HG03565 (cell line): ENCODE measurements around the gene HIRA.
"Not testable (repeated sequence)": the region's sequence is repeated elsewhere in the genome, so short reads cannot be mapped to it uniquely, and the experiment has no call there.

Source experiments
- ATAC-seq: cut with Tn5 transposase; IDR thresholded peaks from one replicate; pipeline ENCODE4 v1.9.1; 2021; ENCODE audit warnings: mild to moderate bottlenecking, moderate library complexity; ENCODE audit not compliant: unreplicated experiment

The HIRA gene

DNA sequence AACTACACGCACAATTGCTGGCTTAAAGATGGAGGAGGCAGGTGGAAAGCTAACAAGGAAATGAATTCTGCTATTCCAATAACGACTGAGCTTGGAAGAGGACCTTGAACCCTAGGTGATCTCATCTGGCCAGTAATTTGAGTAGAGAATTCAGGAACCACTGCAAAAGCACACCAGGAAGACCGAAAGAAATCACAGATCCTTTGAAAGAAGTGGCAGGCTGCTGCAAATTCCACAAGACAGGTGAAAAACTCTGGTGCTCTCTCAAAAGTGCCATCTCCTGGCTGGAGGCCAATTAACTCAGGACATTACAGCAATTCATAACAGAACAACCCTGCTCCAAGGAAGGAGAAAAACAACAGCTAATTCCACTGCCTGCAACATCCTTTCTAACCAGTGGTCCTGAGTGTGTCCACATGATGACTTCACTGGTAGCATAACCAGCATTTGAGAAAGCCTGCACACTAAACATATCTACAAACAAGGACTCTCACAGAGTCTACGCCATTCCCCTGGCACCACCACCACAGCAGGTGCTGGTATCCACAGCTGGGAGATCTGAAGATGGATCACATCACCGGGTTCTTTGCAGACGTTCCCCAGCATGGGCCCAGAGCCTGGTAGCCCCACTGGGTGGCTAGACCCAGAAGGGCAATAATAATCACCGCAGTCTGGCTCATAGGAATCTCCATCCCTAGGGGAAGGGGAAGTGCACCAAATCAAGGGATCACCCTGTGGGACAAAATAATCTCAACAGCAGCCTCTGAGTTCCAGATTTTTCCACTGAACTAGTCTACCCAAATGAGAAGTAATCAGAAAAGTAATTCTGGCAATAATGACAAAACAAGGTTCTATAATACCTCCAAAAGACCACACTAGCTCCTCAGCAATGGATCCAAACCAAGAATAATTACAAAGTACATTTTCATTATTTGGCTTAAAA, 95.1 kb downstream of the HIRA start:
- ATAC-seq: no peak

DNA sequence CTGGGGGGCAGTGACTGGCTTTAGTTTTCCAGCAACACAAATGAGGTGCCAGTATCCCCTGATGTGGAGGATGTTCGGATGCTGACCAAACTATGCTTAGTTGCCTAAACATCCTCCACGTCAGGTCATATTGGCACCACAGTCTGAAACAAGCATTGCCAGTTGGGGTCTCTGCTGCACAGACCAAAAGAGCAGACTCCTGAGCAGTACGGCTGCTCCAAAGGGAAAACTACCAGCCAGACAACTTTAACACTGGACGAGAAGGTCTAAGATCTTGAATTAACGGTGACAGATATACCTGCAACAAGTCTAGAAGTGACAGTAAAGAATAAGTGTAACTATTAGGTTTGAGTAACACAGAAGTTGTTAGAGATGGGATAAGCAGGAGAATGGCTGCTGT, 99.6 kb downstream of the HIRA start:
- ATAC-seq: no peak

DNA sequence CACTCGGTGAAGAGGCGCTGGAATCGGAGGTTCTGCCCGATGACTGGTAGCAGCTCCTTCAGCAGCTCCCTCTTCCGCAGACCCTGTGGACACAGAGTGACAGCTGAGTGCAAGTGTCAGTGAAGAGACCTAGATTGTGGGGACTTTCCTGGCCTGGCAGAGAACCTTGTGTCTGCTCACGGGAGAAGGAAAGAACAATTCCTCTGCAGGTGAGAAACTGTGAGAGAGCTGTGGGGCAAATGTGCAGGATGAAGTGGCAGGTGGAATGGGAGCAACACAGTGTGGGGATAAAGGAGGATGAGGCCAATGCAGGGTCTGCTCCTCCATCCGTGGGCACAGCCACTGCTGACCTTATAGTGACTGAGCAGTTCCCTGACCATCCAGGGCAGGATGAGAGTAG, 100.1 kb downstream of the HIRA start:
- ATAC-seq: no peak

DNA sequence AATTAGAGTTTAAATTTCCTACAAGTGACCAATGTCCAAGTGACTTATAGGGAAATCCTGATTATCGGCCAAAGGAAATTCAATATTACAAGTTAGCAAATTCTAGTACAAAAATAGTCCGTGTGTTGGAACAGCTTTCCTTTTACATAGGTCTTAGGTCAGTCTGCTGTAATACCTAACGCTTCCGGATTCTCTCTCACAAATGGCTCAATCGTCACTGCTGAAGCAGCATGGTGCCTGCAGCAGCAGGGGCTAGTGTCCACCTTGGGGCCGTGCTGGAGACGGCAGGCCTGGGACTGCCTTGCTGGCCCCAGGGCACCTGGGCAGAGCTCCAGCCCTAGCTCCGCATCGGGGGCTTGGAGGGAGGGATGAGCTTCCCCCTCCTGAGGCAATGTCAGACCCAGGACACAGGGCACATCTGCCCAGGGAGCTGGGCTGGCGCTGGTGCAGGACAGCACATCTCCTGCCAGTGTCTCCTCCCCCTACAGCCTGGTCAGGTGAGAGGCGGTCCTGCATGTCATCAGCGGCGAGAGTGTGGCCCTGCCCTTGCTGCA, 100.6 kb downstream of the HIRA start:
- no peak for ATAC-seq

DNA sequence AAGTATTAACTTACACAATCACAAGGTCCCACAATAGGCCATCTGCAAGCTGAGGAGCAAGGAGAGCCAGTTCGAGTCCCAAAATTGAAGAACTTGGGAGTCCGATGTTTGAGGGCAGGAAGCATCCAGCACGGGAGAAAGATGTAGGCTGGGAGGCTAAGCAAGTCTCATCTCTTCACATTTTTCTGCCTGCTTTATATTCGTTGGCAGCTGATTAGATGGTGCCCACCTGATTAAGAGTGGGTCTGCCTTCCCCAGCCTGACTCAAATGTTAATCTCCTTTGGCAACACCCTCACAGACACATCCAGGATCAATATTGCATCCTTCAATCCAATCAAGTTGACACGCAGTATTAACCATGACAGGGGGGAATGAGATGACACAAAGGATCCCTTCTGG, 101.3 kb downstream of the HIRA start:
- ATAC-seq: not testable (repeated sequence)

DNA sequence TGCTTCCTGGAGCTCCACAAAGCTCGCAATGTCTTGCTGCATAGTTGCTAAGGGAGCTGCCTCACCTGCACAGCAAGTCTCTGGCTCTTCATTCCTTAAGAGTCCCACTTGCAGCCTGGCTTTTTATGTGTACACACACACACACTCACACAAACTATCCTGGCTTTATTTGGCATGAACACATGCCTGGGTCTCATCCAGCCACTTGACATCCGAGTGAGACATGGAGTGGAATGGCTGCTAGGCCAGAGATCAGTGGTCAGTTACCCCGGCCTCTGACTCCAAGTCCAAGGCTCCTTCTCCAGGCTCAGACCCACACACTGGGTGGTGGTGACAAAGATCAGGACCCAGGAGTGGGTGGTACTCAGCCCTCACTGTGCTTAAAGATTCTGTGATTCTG, 102.1 kb downstream of the HIRA start:
- ATAC-seq: no peak

DNA sequence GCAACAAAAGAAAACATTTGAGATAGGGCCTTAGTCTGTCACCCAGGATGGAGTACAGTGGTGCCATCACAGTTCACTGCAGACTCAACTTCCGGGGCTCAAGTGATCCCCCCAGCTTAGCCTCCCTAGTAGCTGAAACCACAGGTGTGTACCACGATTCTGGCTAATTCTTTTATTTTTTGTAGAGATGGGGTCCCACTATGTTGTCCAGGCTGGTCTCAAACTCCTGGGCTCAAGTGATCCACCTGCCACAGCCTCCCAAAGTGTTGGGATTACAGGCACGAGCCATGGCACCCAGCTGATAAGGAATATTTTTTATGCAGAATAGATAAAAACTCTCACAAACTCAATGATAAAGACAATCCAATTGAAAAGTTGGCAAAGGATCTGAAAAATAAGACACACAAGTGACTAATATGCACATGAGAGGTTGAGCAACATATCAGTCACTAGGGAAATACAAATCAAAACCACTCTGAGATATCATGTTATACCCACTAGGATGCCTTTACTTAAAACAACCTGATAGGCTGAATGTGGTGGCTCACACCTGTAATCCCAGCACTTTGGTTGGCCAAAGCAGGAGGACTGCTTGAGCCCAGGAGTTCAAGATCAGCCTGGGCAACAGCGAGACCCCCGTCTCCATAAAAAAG, 106.1 kb downstream of the HIRA start:
- no peak for ATAC-seq

DNA sequence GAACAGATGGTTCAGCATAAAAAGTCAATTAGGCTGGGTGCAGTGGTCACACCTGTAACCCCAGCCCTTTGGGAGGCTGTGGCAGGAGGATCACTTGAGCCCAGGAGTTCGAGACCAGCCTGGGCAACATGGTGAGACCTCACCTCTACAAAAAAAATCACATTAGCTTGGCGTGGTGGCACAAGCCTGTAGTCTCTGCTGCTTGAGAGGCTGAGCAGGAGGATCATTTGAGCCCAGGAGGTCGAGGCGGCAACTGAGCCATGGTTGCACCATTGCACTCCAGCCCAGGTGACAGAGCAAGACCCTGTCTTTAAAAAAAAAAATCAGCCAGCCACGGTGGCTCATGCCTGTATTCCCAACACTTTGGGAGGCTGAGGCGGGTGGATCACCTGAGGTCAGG, 108.1 kb downstream of the HIRA start:
- ATAC-seq: not testable (repeated sequence)

DNA sequence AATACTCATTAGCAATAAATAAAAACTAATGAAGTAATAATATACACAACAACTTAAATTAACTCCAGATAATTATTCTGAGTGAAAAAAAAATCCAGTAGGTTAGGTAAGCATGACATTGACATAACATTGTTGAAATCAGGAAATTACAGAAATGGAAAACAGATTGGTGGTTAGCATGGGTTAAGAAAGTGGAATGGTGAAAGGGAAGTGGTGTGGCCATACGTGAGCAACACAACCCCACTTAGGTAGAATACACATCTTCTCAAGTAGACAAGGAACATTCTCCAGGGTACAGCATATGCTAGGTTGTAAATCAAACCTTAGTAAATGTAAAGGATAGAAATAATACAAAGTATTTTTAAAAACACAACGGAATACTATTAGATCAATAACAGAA, 109.8 kb downstream of the HIRA start:
- ATAC-seq: no peak

DNA sequence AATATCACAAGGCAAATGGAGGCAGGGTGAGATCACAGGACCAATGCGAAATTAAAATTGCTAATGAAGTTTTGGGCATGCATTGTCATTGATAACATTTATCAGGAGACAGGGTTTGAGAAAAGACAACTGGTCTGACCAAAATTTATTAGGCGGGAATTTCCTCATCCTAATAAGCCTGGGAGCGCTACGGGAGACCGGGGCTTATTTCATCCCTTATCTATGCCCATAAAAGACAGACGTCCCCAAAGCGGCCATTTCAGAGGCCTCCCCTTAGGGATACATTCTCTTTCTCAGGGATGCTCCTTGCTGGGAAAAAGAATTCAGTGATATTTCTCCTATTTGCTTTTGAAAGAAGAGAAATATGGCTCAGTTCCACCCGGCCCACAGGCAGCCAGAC, 111.4 kb downstream of the HIRA start:
- not testable (repeated sequence) for ATAC-seq

DNA sequence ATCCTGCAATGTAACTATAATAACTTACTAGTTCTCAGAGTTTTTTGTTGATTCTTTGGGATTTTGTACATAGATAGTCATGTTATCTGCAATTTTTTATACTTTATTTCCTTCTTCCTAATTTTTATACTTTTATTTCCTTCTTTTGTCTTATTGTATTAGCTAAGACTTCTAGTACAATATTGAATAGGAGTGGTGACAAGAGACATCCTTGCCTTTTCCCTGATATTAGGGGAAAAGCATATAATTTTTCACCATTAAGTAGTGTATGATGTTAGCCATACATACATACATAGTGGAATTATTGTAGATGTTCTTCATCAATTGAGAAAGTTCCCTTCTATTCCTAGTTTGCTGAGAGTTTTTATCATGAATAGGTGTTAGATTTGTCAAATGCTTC, 112.3 kb downstream of the HIRA start:
- ATAC-seq: no peak

DNA sequence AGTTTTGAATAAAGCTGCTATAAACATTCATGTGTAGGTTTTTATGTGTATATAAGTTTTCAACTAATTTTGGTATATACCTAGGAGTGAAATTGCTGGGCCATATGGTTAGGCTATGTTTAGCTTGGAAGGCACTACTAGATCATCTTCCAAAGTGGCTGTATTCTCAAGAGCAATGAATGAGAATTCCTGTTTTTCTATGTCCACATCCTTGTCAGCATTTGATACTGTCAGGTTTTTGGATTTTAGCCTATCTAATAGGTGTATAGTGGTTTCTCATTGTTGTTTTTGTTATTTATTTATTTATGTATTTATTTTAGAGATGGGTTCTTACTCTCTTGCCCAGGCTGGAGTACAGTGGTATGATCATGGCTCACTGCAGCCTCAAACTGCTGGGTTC, 113.7 kb downstream of the HIRA start:
- ATAC-seq: no peak

DNA sequence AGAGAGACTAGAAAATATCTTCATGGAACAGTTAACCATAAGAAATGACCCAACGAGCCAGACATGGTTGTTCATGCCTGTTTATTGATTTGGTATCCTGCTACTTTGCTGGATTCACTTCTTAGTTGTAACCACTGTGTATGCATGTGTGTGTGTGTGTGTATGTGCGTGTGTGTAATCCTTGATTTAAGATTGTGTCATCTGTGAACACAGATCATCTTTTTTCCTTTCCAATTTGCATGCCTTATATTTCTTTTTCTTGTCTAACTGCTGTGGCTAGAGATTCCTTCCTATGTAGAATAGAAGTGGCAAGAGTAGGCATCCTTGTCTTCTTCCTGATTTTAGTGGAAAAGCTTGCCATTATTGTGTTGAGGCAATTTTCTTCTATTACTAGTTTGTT, 123.7 kb downstream of the HIRA start:
- ATAC-seq: no peak

DNA sequence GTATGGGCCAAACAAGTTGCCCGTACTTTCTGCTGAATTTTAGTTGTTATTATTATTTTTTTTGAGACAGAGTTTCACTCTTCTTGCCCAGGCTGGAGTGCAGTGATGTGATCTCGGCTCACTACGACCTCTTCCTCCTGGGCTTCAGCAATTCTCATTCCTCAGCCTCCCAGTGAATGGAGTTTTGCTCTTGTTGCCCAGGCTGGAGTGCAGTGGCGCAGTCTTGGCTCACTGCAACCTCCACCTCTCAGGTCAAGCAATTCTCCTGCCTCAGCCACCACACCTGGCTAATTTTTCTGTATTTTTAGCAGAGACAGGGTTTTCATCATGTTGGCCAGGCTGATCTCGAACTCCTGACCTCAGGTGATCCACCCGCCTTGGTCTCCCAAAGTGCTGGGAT, 125.0 kb downstream of the HIRA start:
- ATAC-seq: not testable (repeated sequence)

DNA sequence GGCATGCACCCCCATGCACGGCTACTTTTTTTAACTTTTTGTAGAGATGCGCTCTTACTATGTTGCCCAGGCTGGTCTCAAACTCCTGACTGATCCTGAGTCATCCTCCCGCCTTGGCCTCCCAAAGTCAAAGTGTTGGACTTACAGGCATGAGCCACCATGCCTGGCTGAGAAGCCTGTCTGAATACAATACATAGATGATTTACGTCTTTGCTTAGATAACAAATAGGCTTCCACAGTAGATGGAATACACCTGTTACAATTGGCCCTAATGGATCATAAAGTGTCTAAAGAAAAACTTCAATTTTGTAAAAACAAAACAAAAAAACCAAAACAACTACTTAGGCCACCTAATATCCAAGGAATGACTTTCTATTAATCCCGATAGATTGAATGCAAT, 127.0 kb downstream of the HIRA start:
- no peak for ATAC-seq

DNA sequence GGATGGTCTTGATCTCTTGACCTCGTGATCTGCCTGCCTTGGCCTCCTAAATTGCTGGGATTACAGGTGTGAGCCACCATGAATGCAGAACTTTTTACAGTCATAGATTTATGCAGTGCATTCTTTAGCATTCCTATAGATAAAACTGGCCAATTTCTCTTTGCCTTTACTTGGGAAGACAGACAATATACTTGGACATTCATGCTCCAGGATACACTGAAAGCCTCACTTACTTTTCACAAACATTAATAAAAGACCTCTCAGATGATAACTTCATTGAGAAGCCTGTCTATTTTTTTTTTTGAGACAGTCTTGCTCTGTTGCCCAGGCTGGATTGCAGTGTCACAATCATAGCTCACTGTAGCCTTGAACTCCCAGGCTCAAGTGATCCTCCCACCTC, 127.7 kb downstream of the HIRA start:
- no peak for ATAC-seq

DNA sequence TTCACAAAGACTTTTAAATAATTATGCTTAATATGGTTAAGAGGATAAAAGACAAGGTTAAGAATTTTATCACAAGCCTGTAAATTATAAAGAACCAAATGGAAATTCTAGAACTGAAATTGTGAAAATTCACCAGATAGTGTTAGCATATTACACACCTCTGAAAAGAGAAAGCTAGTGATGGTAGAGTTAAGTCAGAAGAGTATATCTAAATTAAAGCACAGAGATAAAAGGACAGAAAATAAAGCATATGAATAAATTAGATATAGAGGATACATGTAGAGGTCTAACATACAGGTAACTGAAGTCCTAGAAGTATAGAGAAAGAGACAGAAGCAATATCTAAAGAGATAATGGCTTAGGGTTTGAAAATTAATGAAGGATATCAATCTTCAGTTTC, 135.8 kb downstream of the HIRA start:
- no peak for ATAC-seq

DNA sequence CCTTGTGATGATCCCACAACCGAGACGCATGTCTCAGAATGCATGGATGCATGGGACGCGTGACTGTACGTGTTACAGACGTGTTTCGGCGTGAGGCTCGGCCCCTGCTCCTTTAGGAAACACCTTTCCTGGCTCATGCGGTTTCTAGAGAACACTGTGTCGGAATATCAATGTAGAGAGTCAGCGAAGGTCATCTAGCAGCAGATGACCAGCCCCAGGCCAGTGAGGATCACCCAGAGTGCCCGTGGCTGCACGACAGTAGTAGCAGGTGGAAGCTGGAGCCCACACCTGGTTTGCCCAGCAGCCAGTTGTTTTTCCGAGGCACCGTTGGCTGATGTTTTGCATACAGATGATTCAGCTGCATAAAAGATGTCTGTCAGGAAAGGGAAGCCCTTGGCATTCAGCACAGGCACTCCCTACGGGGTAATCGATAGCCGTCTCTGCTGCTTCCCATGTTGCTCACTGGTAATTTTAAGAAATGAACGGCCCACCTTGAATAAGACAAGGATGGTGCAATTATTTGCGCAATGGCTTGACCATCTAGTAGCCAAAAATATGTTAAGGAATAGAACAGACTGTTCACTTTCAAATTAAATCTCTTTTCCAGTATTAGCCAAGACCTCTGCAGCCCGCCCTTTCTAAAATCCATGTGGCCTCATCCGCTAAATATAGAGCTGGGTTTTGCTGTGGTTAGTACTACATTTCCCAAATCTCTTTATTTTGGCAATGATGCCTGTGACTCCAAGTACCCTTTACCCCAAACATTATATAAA, 138.9 kb downstream of the HIRA start:
- ATAC-seq: no peak

DNA sequence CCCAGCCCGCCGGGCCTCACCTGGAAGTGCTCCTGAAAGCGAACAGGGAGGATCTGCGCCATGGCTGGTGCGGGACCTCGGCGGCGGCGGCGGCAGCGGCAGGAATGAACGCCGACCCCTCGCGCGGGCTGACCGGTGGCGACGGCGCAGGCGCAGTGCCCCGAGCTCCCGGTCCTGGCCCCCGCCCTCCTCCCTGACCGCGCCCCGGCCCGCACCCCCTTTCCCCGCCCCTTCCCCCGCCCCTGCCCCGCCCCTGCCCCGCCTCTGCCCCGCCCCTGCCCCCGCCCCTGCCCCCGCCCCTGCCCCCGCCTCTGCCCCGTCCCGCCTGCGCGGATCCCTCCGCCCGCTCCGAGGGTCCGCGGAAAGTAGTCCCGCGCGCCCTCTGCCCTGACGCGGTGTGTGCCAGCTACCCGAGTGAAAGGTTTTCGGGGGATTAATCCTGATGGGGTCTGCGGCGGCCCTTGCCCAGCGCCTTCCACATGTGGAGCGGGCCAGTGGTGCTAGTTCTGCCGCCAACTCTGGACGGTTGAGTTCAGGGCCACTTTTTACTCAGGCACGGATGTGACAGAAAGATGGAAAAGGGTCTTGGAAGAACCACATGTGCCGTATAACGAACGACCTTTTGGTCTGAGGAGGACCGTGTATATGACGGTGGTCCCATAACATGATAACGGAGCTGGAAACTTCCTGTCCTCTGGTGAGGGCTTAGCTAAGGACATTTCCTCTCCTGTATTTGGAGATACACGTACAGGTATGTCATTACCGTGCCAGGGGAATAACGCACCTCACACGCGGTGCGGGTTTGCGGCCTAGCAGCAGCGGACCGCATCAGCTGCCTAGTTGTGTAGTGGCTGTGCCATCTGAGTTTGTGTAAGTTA, 139.7 kb downstream of the HIRA start, which contains the start of gene CLTCL1:
TSS of gene CLTCL1 (minus strand) at position 140 of the 878 bp plus-strand sequence. CDS start at position 62, 78 bp downstream.
- ATAC-seq: peak; percentile 45

DNA sequence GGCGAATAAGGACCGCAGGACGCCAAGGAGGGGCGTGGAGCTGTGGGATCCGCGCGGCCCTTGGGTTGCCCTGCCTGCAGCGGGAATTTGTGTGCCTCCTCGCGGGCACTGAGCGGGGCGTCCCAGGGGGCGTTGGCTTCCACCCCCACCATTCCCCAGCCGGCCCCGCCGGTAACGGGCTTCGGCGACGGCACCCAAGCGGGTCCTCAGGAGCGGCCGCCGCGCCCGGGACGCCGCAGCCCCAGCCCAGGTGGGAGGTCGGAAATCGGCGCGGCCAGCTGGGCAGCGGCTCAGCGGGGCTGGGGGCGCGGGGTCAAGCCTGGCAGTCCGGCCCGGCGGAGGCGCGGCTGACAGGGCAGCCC, 140.3 kb downstream of the HIRA start:
- ATAC-seq: no peak
